GM12878 (cell line): ENCODE data around the gene PHYKPL. TPM values are rescaled to one million over a fixed set of nuclear protein-coding genes. Genes with fewer than 3 reads are reported as not detected.

Source experiments
- ATAC-seq: fragments of 200-7000 bp; cut with Tn5 transposase; 3 replicates; pipeline ENCODE4 v1.9.1; 2020; ENCODE audit warnings: mild to moderate bottlenecking, moderate library complexity
- BruUV-seq: library from RNA; stranded (reverse); fragments of 400-500 nt; replicated peaks from 2 replicates; lab custom pipeline; 2021; lab: Mats Ljungman, UMichigan
- CTCF ChIA-PET: fragments of 300-600 bp; sonication (Branson Sonifier 250); formaldehyde crosslinking; extraction: SDS; loops from one replicate; lab custom pipeline; 2021; ENCODE audit warnings: inconsistent platforms; lab: Yijun Ruan, JAX
- POLR2A ChIA-PET: fragments of 350-600 bp; formaldehyde crosslinking; extraction: SDS; loops from one replicate; lab custom pipeline; 2021; ENCODE audit warnings: inconsistent platforms; lab: Charles Lee
- RAD21 ChIA-PET: fragments of 300-600 bp; sonication (Branson Sonifier 250); formaldehyde crosslinking; loops from one replicate; lab custom pipeline; 2023; ENCODE audit warnings: antibody characterized with exemption; ENCODE audit not compliant: unreplicated experiment; lab: Charles Lee
- SMC1A ChIA-PET: fragments of 300-600 bp; sonication (Branson Sonifier 250); formaldehyde crosslinking; loops from one replicate; lab custom pipeline; 2023; ENCODE audit not compliant: unreplicated experiment, uncharacterized antibody; lab: Charles Lee
- DNase-seq: peaks from one replicate; pipeline ENCODE4 v3.0.0-alpha.2; 2011; ENCODE audit warnings: low read depth, low spot score
- FAIRE-seq: peaks from 3 replicates; lab custom pipeline; 2011; peaks lifted over from hg19 to GRCh38; lab: Jason Lieb, UNC
- H2AFZ ChIP-seq: 2 replicates; pipeline ENCODE4 v1.6.0; 2011; ENCODE audit warnings: low read depth, low read length, control low read depth; ENCODE audit not compliant: control insufficient read depth
- H3K27ac ChIP-seq: 2 replicates; pipeline ENCODE4 v1.5.1; 2011; ENCODE audit warnings: control low read depth; ENCODE audit not compliant: control insufficient read depth, insufficient read depth
- H3K27me3 ChIP-seq, 2 experiments: replicated peaks in 1 of 2; 2 replicates each; pipeline versions ENCODE4 v1.6.0 to v1.6.1; 2011; ENCODE audit warnings: low read length in 1 of 2; ENCODE audit not compliant: control insufficient read depth in 2 of 2, insufficient read depth in 2 of 2
- H3K36me3 ChIP-seq, 2 experiments: 2 replicates each; pipeline ENCODE4 v1.5.1; 2011; ENCODE audit warnings: low read length in 1 of 2; ENCODE audit not compliant: control insufficient read depth in 2 of 2, insufficient read depth in 2 of 2
- H3K4me1 ChIP-seq: 2 replicates; pipeline ENCODE4 v1.6.1; 2011; ENCODE audit warnings: mild to moderate bottlenecking, low read length, moderate library complexity, mixed read lengths; ENCODE audit not compliant: control insufficient read depth, insufficient read depth
- H3K4me2 ChIP-seq: 2 replicates; pipeline ENCODE4 v1.6.0; 2011; ENCODE audit warnings: control low read depth; ENCODE audit not compliant: control insufficient read depth, insufficient read depth
- H3K4me3 ChIP-seq: fragments of 200-600 bp; sonication (generic); 2 replicates; pipeline ENCODE4 v1.5.1; 2016
- H3K79me2 ChIP-seq: 2 replicates; pipeline ENCODE4 v1.6.0; 2011; ENCODE audit warnings: low read length; ENCODE audit not compliant: control insufficient read depth, insufficient read depth
- H3K9ac ChIP-seq: 2 replicates; pipeline ENCODE4 v1.8.0; 2011; ENCODE audit warnings: low read length, control low read depth, mixed read lengths; ENCODE audit not compliant: control insufficient read depth, insufficient read depth
- H3K9me3 ChIP-seq: replicated peaks from 3 replicates; pipeline ENCODE4 v1.5.1; 2011; ENCODE audit warnings: mild to moderate bottlenecking, low read length; ENCODE audit not compliant: control insufficient read depth, insufficient read depth
- H4K20me1 ChIP-seq: 2 replicates; pipeline ENCODE4 v1.6.0; 2011; ENCODE audit not compliant: control insufficient read depth, insufficient read depth
- EGR1 ChIP-seq, 2 experiments: IDR thresholded peaks; 1 replicate in 1 of 2; 2 replicates in 1 of 2; pipeline ENCODE4 v1.6.1; 2011 to 2012; ENCODE audit warnings: low read depth in 2 of 2, low read length in 2 of 2, borderline replicate concordance in 1 of 2, mild to moderate bottlenecking in 1 of 2, moderate library complexity in 1 of 2
- FOXK2 ChIP-seq: fragments of 450-650 bp; IDR thresholded peaks from 2 replicates; pipeline ENCODE4 v1.6.1; 2017; ENCODE audit warnings: mild to moderate bottlenecking, moderate library complexity
- MEF2A ChIP-seq: IDR thresholded peaks from 2 replicates; pipeline ENCODE4 v1.6.1; 2011; ENCODE audit warnings: low read depth, mild to moderate bottlenecking, low read length, moderate library complexity; ENCODE audit not compliant: insufficient read depth
- MXI1 ChIP-seq: fragments of 150-350 bp; IDR thresholded peaks from 2 replicates; pipeline ENCODE4 v1.6.1; 2011; ENCODE audit warnings: low read depth, mild to moderate bottlenecking, inconsistent platforms, low read length, improper control_type of control experiment
- POLR2AphosphoS5 ChIP-seq: IDR thresholded peaks from 2 replicates; pipeline ENCODE4 v1.6.1; 2011; ENCODE audit warnings: mild to moderate bottlenecking, low read length, inconsistent platforms
- YY1 ChIP-seq: IDR thresholded peaks from 2 replicates; pipeline ENCODE4 v1.6.1; 2011; ENCODE audit warnings: low read depth, mild to moderate bottlenecking, low read length
- ZNF207 ChIP-seq: fragments of 450-650 bp; IDR thresholded peaks from 2 replicates; pipeline ENCODE4 v1.6.1; 2014; ENCODE audit warnings: antibody characterized with exemption, mild to moderate bottlenecking, borderline replicate concordance
- ZNF24 ChIP-seq: fragments of 450-650 bp; IDR thresholded peaks from 2 replicates; pipeline ENCODE4 v1.6.1; 2017; ENCODE audit warnings: antibody characterized with exemption, mild to moderate bottlenecking
- ZNF622 ChIP-seq: fragments of 450-650 bp; IDR thresholded peaks from 2 replicates; pipeline ENCODE4 v1.6.1; 2017; ENCODE audit warnings: mild to moderate bottlenecking, inconsistent platforms
- WGBS: methylation state at CpG from one replicate; pipeline ENCODE4 v1.1.6; 2016; ENCODE audit warnings: low lambda C conversion rate; ENCODE audit not compliant: insufficient replicate concordance, insufficient coverage; ENCODE audit errors: missing lambda C conversion rate; 5-methylcytosine and 5-hydroxymethylcytosine counted together
- in situ Hi-C: fragments of 300-500 bp; cut with MboI; formaldehyde crosslinking; loops from 9 replicates; pipeline ENCODE4 v1.14.3; 2018; ENCODE audit warnings: mixed read lengths
- intact Hi-C: fragments of 100-400 bp; cut with micrococcal nuclease; formaldehyde crosslinking; loops from one replicate; pipeline ENCODE4 v1.14.2; 2022; ENCODE audit not compliant: unreplicated experiment
- polyA plus RNA-seq, 11 experiments: library from polyadenylated mRNA; depleted of rRNA in 4 of 11; unstranded in 6 of 11; stranded (reverse) in 5 of 11; fragments of >200 nt; fragmentation: Nextera tagmentation in 4 of 11; fragmentation: Illumina TruSeq in 1 of 11; extraction: Ambion mirVana in 4 of 11; extraction: Trizol in 1 of 11; gene quantifications; 1 replicate in 1 of 11; 2 replicates in 10 of 11; pipeline versions ENCODE4 v1.2.1 to v1.2.3, GENCODE V29; 2011 to 2016; ENCODE audit warnings: inconsistent platforms in 2 of 11, missing spikeins in 2 of 11, low read depth in 1 of 11
- total RNA-seq, 4 experiments: library from RNA; depleted of rRNA in 3 of 4; stranded (reverse); fragments of >200 nt in 3 of 4; fragmentation: Illumina TruSeq in 1 of 4; extraction: Trizol in 1 of 4; gene quantifications; 2 replicates each; pipeline versions ENCODE4 v1.2.1 to v1.2.3, GENCODE V29; 2013 to 2021
- TF ChIP-seq, protein P1 (sequence below): IDR thresholded peaks from 2 replicates; pipeline ENCODE4 v1.6.1; 2012; ENCODE audit warnings: low read depth, low read length, improper control_type of control experiment
- TF ChIP-seq, protein P2 (sequence below): IDR thresholded peaks from 2 replicates; pipeline ENCODE4 v1.6.1; 2011; ENCODE audit warnings: low read depth, mild to moderate bottlenecking, low read length, moderate library complexity, borderline replicate concordance; ENCODE audit errors: extremely low read depth
- TF ChIP-seq, protein P3 (sequence below): fragments of 450-650 bp; formaldehyde crosslinking; IDR thresholded peaks from 2 replicates; pipeline ENCODE4 v1.5.0; 2022; ENCODE audit warnings: mild to moderate bottlenecking, missing genetic modification characterization
- TF ChIP-seq, protein P4 (sequence below): IDR thresholded peaks from 2 replicates; pipeline ENCODE4 v1.6.1; 2011; ENCODE audit warnings: borderline replicate concordance, low read depth, mild to moderate bottlenecking, moderate library complexity, low read length; ENCODE audit not compliant: insufficient read depth, poor library complexity, severe bottlenecking

The PHYKPL gene
- total and polyA plus RNA-seq, 10 of the 15 experiments (the other 5 are each of a cell fraction or from before 2014, with no cell fraction given): 4.5 to 53.9 (median 25.6) TPM

DNA sequence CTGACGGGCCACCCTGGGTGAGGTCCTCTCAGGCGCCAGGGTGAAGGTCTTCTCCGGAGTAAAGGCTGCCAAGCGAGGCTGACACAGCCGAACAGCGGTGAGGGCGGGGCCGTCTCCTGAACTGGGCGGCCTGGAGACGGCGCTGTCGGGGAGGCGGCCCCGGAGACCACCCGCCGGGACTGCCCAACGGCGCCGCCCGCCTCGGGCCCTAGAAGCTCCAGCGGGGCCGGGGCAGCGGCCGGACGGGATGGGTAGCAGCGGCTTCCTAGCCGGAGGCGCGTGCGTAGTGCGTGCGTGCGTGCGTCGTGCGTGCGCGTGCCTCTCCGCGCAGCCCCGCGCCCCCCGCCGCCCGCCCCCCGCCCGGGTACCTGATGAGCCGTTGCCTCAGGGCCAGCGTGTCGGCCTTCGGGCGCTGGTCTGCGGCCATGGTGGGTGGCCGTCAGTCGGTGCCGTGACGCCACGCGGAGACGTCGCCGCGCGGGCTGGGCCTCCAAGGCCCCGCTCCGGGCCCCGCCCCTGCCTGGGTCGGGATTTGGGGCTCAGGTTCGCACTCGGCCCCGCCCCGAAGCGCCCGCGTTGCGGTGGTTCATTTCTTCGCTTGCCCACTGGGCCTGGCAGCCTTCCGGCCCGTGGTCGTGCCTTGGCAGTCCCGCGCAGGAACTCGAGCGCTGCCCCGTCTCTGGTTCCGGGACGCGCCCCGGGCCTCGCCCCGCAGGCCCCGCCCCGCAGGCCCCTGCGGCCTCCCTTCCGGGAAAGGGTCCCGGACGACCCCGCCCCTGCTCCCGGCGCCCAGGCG lies at the start of gene PHYKPL (continued):
- TF ChIP-seq, protein P1, sequence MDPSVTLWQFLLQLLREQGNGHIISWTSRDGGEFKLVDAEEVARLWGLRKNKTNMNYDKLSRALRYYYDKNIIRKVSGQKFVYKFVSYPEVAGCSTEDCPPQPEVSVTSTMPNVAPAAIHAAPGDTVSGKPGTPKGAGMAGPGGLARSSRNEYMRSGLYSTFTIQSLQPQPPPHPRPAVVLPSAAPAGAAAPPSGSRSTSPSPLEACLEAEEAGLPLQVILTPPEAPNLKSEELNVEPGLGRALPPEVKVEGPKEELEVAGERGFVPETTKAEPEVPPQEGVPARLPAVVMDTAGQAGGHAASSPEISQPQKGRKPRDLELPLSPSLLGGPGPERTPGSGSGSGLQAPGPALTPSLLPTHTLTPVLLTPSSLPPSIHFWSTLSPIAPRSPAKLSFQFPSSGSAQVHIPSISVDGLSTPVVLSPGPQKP: peak; percentile 43; the same call in 1 of the 2 replicates
- TF ChIP-seq, protein P2, sequence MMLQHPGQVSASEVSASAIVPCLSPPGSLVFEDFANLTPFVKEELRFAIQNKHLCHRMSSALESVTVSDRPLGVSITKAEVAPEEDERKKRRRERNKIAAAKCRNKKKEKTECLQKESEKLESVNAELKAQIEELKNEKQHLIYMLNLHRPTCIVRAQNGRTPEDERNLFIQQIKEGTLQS: no peak
- peak; percentile 53; the same call in 1 of the 2 replicates for TF ChIP-seq POLR2AphosphoS5

DNA sequence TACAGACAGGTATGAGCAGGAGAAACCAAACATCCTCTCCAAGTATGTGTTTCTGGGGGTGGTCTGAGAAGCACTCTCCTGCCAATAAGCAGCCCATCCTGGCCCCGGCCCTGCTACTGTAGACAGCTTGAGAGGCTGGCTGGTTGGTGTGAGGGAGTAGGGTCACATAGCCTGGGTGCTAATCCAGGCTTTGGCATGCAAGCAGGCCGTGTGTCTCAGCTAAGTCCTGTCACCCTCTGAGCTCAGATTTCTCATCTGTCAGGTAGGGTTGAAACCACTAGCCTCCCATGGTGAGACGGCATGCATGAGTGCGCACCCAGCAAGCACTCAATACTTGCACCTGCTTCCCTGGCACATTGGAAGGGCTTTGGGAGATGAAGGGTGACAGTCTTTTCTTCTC lies 49.8 kb upstream of the PHYKPL start:
- ChIA-PET CTCF (interaction anchor here (0.7 to 2.9 kb wide), 2 partner anchors 10 to 269 kb away, joined by 4 to 15 read pairs; no protein-coding TSS in a partner anchor), RAD21 (no interaction called here), POLR2A (interaction anchor here (0.5 kb wide), 1 partner anchor 879 kb away, joined by 3 read pairs; no protein-coding TSS in a partner anchor), SMC1A (no interaction called here)
- no peak for DNase-seq
- no peak for FAIRE-seq
- in situ Hi-C loops: no loop called here
- Histone ChIP-seq H3K4me3 (no peak overlapping the region), H2AFZ (no peak overlapping the region), H3K4me1 (no peaks in the 10 kb centered on the region), H3K9ac (no peak overlapping the region), H3K27me3 (no peaks in the 10 kb centered on the region), H3K36me3 (no peaks in the 10 kb centered on the region), H3K4me2 (no peak overlapping the region), H3K27ac (no peak overlapping the region), H3K9me3 (peaks cover 4% of the 10 kb centered on the region; the same call in 2 of the 3 replicates), H3K79me2 (no peaks in the 10 kb centered on the region), H4K20me1 (no peaks in the 10 kb centered on the region)
- ATAC-seq: no peak
- 33% methylated on average over 4 of the region's 4 CpGs for WGBS
- intact Hi-C loops: loop anchor here (5.0 to 10.0 kb wide), 4 partner anchors 40 to 452 kb away; partner anchors contain the start of gene ZNF354A
- no TSS peak for BruUV-seq
- TF ChIP-seq MXI1 (no peak), YY1 (no peak), EGR1 (IDR thresholded peaks at IDR 0.05; ENCODE audit: borderline replicate concordance in 1 of 2, low read depth in 2 of 2, low read length in 2 of 2) (no peak), ZNF24 (no peak), ZNF622 (no peak), ZNF207 (no peak), FOXK2 (no peak), MEF2A (no peak)
- TF ChIP-seq, protein P3, sequence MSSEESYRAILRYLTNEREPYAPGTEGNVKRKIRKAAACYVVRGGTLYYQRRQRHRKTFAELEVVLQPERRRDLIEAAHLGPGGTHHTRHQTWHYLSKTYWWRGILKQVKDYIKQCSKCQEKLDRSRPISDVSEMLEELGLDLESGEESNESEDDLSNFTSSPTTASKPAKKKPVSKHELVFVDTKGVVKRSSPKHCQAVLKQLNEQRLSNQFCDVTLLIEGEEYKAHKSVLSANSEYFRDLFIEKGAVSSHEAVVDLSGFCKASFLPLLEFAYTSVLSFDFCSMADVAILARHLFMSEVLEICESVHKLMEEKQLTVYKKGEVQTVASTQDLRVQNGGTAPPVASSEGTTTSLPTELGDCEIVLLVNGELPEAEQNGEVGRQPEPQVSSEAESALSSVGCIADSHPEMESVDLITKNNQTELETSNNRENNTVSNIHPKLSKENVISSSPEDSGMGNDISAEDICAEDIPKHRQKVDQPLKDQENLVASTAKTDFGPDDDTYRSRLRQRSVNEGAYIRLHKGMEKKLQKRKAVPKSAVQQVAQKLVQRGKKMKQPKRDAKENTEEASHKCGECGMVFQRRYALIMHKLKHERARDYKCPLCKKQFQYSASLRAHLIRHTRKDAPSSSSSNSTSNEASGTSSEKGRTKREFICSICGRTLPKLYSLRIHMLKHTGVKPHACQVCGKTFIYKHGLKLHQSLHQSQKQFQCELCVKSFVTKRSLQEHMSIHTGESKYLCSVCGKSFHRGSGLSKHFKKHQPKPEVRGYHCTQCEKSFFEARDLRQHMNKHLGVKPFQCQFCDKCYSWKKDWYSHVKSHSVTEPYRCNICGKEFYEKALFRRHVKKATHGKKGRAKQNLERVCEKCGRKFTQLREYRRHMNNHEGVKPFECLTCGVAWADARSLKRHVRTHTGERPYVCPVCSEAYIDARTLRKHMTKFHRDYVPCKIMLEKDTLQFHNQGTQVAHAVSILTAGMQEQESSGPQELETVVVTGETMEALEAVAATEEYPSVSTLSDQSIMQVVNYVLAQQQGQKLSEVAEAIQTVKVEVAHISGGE (CRISPR knock-in tag): no peak
- TF ChIP-seq, protein P4, sequence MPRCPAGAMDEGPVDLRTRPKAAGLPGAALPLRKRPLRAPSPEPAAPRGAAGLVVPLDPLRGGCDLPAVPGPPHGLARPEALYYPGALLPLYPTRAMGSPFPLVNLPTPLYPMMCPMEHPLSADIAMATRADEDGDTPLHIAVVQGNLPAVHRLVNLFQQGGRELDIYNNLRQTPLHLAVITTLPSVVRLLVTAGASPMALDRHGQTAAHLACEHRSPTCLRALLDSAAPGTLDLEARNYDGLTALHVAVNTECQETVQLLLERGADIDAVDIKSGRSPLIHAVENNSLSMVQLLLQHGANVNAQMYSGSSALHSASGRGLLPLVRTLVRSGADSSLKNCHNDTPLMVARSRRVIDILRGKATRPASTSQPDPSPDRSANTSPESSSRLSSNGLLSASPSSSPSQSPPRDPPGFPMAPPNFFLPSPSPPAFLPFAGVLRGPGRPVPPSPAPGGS: no peak
